Liver (tissue), 3 donors: ENCODE results near the gene DNASE2.

Source experiments
- EGR1 ChIP-seq, 2 donors: IDR thresholded peaks; 2 replicates each; pipeline ENCODE4 v1.6.1; 2016 to 2018; ENCODE audit warnings: antibody characterized with exemption in 2 of 2, low read depth in 2 of 2
- TAF1 ChIP-seq: conservative IDR thresholded peaks from 2 replicates; pipeline ENCODE4 v1.6.1; 2016; ENCODE audit warnings: antibody characterized with exemption, mild to moderate bottlenecking
- YY1 ChIP-seq: IDR thresholded peaks from 2 replicates; pipeline ENCODE4 v1.6.1; 2016; ENCODE audit warnings: antibody characterized with exemption, mild to moderate bottlenecking
- TF ChIP-seq, protein P1 (sequence below): IDR thresholded peaks from 2 replicates; pipeline ENCODE4 v1.6.1; 2016; ENCODE audit warnings: antibody characterized with exemption
- TF ChIP-seq, protein P2 (sequence below): fragments of 150-350 bp; IDR thresholded peaks from 2 replicates; pipeline ENCODE4 v1.5.1; 2017; ENCODE audit warnings: improper control_type of control experiment, low read depth, low read length; ENCODE audit not compliant: missing input control
- TF ChIP-seq, protein P3 (sequence below): IDR thresholded peaks from 2 replicates; pipeline ENCODE4 v1.6.1; 2016; ENCODE audit warnings: antibody characterized with exemption
- TF ChIP-seq, protein P4 (sequence below): IDR thresholded peaks from 2 replicates; pipeline ENCODE4 v1.6.1; 2016; ENCODE audit warnings: antibody characterized with exemption, mild to moderate bottlenecking
- donor health status: healthy.
- donor health status: healthy.

DNA sequence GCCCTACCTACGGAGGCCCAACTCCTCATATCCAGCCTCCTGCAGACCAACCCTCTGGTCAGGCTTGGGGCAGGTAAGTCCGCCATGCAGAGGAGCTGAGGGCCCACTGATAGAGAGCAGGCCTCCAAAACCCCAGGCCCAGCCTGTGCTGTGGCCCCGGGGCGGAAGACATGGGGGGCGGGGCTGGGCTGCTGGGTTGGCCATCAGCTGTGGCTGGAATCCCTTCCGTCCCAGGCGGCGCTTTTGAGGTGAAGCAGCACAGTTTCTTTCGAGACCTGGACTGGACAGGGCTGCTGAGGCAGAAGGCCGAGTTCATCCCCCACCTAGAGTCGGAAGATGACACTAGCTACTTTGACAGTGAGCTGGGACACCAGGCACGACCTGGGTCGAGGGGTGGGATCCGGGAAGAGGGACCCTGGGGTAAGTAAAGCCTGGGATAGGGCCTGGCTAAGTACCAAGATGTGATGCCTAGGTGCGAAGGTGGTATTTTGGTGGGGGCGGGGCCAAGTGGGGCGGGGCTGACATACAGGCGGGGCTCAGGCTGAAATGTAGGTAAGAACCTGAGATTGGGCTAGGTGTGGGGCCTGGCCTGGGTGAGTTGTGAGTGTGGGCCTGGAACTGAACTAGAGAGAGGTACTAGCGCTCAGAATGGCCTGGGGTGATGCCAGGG lies 15.4 kb downstream of the DNASE2 start:
- TF ChIP-seq, protein P1, sequence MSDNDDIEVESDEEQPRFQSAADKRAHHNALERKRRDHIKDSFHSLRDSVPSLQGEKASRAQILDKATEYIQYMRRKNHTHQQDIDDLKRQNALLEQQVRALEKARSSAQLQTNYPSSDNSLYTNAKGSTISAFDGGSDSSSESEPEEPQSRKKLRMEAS: no peak
- TF ChIP-seq, protein P2, sequence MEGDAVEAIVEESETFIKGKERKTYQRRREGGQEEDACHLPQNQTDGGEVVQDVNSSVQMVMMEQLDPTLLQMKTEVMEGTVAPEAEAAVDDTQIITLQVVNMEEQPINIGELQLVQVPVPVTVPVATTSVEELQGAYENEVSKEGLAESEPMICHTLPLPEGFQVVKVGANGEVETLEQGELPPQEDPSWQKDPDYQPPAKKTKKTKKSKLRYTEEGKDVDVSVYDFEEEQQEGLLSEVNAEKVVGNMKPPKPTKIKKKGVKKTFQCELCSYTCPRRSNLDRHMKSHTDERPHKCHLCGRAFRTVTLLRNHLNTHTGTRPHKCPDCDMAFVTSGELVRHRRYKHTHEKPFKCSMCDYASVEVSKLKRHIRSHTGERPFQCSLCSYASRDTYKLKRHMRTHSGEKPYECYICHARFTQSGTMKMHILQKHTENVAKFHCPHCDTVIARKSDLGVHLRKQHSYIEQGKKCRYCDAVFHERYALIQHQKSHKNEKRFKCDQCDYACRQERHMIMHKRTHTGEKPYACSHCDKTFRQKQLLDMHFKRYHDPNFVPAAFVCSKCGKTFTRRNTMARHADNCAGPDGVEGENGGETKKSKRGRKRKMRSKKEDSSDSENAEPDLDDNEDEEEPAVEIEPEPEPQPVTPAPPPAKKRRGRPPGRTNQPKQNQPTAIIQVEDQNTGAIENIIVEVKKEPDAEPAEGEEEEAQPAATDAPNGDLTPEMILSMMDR: no peak
- TF ChIP-seq YY1 (no peak), TAF1 (no peak), EGR1 (IDR thresholded peaks at IDR 0.05; ENCODE audit: low read depth in 2 of 2) (no peak)
- TF ChIP-seq, protein P3, sequence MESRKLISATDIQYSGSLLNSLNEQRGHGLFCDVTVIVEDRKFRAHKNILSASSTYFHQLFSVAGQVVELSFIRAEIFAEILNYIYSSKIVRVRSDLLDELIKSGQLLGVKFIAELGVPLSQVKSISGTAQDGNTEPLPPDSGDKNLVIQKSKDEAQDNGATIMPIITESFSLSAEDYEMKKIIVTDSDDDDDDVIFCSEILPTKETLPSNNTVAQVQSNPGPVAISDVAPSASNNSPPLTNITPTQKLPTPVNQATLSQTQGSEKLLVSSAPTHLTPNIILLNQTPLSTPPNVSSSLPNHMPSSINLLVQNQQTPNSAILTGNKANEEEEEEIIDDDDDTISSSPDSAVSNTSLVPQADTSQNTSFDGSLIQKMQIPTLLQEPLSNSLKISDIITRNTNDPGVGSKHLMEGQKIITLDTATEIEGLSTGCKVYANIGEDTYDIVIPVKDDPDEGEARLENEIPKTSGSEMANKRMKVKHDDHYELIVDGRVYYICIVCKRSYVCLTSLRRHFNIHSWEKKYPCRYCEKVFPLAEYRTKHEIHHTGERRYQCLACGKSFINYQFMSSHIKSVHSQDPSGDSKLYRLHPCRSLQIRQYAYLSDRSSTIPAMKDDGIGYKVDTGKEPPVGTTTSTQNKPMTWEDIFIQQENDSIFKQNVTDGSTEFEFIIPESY: no peak
- TF ChIP-seq, protein P4, sequence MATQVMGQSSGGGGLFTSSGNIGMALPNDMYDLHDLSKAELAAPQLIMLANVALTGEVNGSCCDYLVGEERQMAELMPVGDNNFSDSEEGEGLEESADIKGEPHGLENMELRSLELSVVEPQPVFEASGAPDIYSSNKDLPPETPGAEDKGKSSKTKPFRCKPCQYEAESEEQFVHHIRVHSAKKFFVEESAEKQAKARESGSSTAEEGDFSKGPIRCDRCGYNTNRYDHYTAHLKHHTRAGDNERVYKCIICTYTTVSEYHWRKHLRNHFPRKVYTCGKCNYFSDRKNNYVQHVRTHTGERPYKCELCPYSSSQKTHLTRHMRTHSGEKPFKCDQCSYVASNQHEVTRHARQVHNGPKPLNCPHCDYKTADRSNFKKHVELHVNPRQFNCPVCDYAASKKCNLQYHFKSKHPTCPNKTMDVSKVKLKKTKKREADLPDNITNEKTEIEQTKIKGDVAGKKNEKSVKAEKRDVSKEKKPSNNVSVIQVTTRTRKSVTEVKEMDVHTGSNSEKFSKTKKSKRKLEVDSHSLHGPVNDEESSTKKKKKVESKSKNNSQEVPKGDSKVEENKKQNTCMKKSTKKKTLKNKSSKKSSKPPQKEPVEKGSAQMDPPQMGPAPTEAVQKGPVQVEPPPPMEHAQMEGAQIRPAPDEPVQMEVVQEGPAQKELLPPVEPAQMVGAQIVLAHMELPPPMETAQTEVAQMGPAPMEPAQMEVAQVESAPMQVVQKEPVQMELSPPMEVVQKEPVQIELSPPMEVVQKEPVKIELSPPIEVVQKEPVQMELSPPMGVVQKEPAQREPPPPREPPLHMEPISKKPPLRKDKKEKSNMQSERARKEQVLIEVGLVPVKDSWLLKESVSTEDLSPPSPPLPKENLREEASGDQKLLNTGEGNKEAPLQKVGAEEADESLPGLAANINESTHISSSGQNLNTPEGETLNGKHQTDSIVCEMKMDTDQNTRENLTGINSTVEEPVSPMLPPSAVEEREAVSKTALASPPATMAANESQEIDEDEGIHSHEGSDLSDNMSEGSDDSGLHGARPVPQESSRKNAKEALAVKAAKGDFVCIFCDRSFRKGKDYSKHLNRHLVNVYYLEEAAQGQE: no peak
